Measurements from ENCODE around the gene AIRE. TPM values are rescaled to one million over a fixed set of nuclear protein-coding genes. Genes with fewer than 3 reads are reported as not detected.

The AIRE gene
- total RNA-seq, 1 donor from 2014 or later, result 0.17 TPM

GRCh38 chr21:44291078-44291935 is 5.6 kb downstream of the AIRE start:
- peaks cover 60% of the 10 kb centered on the region for H3K27me3 ChIP-seq (ENCODE audit: control insufficient read depth, insufficient read depth, low read length)
- TF ChIP-seq CTCF (IDR thresholded peaks at IDR 0.05; ENCODE audit: insufficient read depth, low read length, poor library complexity, severe bottlenecking), result no peak

GRCh38 chr21:44291936-44292811 is 6.5 kb downstream of the AIRE start:
- Histone ChIP-seq H3K4me3 (ENCODE audit: low read depth, low read length) (no peak overlapping the region), H3K36me3 (ENCODE audit: control insufficient read depth, insufficient read depth, low read length) (no peaks in the 10 kb centered on the region), H3K27me3 (ENCODE audit: control insufficient read depth, insufficient read depth, low read length) (peaks cover 55% of the 10 kb centered on the region)
- DNase-seq (ENCODE audit: low read depth), result no peak
- TF ChIP-seq CTCF (IDR thresholded peaks at IDR 0.05; ENCODE audit: insufficient read depth, low read length, poor library complexity, severe bottlenecking), result no peak

More at GRCh38 chr21:44291078-44291935, 5.6 kb downstream of the AIRE start:
- DNase-seq (ENCODE audit: low read depth), result no peak
- Histone ChIP-seq H3K36me3 (ENCODE audit: control insufficient read depth, insufficient read depth, low read length) (no peaks in the 10 kb centered on the region), H3K4me3 (ENCODE audit: low read depth, low read length) (no peak overlapping the region)

- no peak for DNase-seq (ENCODE audit: low read depth)
- Histone ChIP-seq H3K27me3 (ENCODE audit: control insufficient read depth, insufficient read depth, low read length) (peaks cover 53% of the 10 kb centered on the region), H3K4me3 (ENCODE audit: low read depth, low read length) (no peak overlapping the region), H3K36me3 (ENCODE audit: control insufficient read depth, insufficient read depth, low read length) (no peaks in the 10 kb centered on the region)
- no peak for TF ChIP-seq CTCF (IDR thresholded peaks at IDR 0.05; ENCODE audit: insufficient read depth, low read length, poor library complexity, severe bottlenecking)
Observed at GRCh38 chr21:44292812-44293195, 7.1 kb downstream of the AIRE start.

- H3K36me3 ChIP-seq (ENCODE audit: control insufficient read depth, insufficient read depth, low read length), result no peaks in the 10 kb centered on the region
- DNase-seq (ENCODE audit: low read depth), result no peak
- no peak overlapping the region for H3K4me3 ChIP-seq (ENCODE audit: low read depth, low read length)
- H3K27me3 ChIP-seq (ENCODE audit: control insufficient read depth, insufficient read depth, low read length), result peaks cover 50% of the 10 kb centered on the region
- TF ChIP-seq CTCF (IDR thresholded peaks at IDR 0.05; ENCODE audit: insufficient read depth, low read length, poor library complexity, severe bottlenecking), result no peak
Observed at GRCh38 chr21:44293551-44294231, 8.0 kb downstream of the AIRE start.

- TF ChIP-seq CTCF (IDR thresholded peaks at IDR 0.05; ENCODE audit: insufficient read depth, low read length, poor library complexity, severe bottlenecking), result no peak
- H3K36me3 ChIP-seq (ENCODE audit: control insufficient read depth, insufficient read depth, low read length), result no peaks in the 10 kb centered on the region
- peaks cover 50% of the 10 kb centered on the region for H3K27me3 ChIP-seq (ENCODE audit: control insufficient read depth, insufficient read depth, low read length)
- no peak overlapping the region for H3K4me3 ChIP-seq (ENCODE audit: low read depth, low read length)
- DNase-seq (ENCODE audit: low read depth), result no peak
Observed at GRCh38 chr21:44294391-44295162, 8.9 kb downstream of the AIRE start.
